ENCODE measurements around the gene VTN. TPM values are rescaled to one million over a fixed set of nuclear protein-coding genes. Genes with fewer than 3 reads are reported as not detected.

Gene VTN
- total and polyA plus RNA-seq, 2 donors (not counting 3 experiments of a cell fraction or from before 2014, with no cell fraction given), result 1.1 TPM; not detected in 1

DNA sequence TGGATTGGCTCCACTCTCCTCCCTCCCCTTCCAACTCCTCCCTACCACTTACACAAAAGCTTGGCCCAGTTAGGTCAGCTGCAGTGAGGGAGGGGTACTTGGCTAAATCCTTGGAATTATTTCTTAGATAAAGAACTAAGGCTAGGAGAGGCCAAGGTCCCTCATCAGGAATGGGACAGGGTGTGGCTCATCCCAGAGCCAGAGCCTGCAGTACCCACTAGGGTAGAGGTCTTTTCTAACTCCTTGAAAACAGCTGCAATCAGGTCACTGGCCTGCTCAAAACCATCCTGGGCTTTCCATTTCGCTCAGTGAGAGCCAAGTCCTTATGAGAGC is 37.8 kb upstream of the VTN start:
- CTCF ChIA-PET, result interaction anchor here (5.1 kb wide), 1 partner anchor 9 kb away, joined by 34 read pairs; no protein-coding TSS in a partner anchor
- Histone ChIP-seq H3K79me2 (ENCODE audit: control insufficient read depth, insufficient read depth, low read length) (no peaks in the 10 kb centered on the region), H3K4me1 (ENCODE audit: control insufficient read depth, extremely low read depth, insufficient read depth, low read length) (peaks cover 3% of the 10 kb centered on the region), H3K27ac (ENCODE audit: insufficient read depth, low read depth, low read length) (no peak overlapping the region), H3K27me3 (ENCODE audit: control insufficient read depth in 2 of 2, insufficient read depth in 2 of 2, low read length in 2 of 2) (peaks cover 11 to 14% of the 10 kb centered on the region in 2 experiments), H3K9me3 (replicated peaks; ENCODE audit: control insufficient read depth, insufficient read depth, low read length) (no peaks in the 10 kb centered on the region), H3K9me1 (replicated peaks; ENCODE audit: control insufficient read depth, extremely low read depth, insufficient read depth, low read length) (no peaks in the 10 kb centered on the region), H3K4me2 (ENCODE audit: insufficient read depth, low read length) (no peak overlapping the region), H3K36me3 (ENCODE audit: control insufficient read depth in 2 of 2, extremely low read depth in 1 of 2, insufficient read depth in 2 of 2, low read length in 2 of 2) (no peaks in the 10 kb centered on the region), H3K4me3 (replicated peaks in 1 of 3; ENCODE audit: insufficient read depth in 1 of 3, low read depth in 1 of 3, low read length in 3 of 3) (no peak overlapping the region), H3K9ac (replicated peaks; ENCODE audit: extremely low read depth, insufficient read depth, low read length) (no peak overlapping the region), H4K20me1 (replicated peaks; ENCODE audit: control insufficient read depth, extremely low read depth, insufficient read depth, low read length) (no peaks in the 10 kb centered on the region), H2AFZ (ENCODE audit: low read depth, low read length) (no peak overlapping the region)
- TF ChIP-seq JUN (IDR thresholded peaks at IDR 0.05; ENCODE audit: borderline replicate concordance, insufficient read depth, insufficient read length, low read depth) (no peak), POLR2AphosphoS5 (IDR thresholded peaks at IDR 0.05; ENCODE audit: insufficient read depth, low read depth, low read length) (no peak), POLR2A (IDR thresholded peaks at IDR 0.05; ENCODE audit: low read depth, low read length) (no peak), EZH2 (IDR thresholded peaks at IDR 0.05; ENCODE audit: borderline replicate concordance, low read depth, low read length, severe bottlenecking) (no peak), FOS (IDR thresholded peaks at IDR 0.05; ENCODE audit: borderline replicate concordance, insufficient read depth, low read length) (no peak)
- TF ChIP-seq, protein P1, sequence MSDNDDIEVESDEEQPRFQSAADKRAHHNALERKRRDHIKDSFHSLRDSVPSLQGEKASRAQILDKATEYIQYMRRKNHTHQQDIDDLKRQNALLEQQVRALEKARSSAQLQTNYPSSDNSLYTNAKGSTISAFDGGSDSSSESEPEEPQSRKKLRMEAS (IDR thresholded peaks at IDR 0.05; ENCODE audit: insufficient read depth, insufficient read length), result no peak
- dilution Hi-C loops (cut with MboI; ENCODE audit: extremely low pct_ligation_motif_present, low sequenced_read_pairs), result no loop called here
- POLR2A ChIA-PET, result no interaction called here
- BruUV-seq (replicated peaks), result no TSS peak
- intact Hi-C loops (cut with micrococcal nuclease), result no loop called here
- FAIRE-seq (no peak), DNase-seq (ENCODE audit: low read depth, low spot score) (no peak)

DNA sequence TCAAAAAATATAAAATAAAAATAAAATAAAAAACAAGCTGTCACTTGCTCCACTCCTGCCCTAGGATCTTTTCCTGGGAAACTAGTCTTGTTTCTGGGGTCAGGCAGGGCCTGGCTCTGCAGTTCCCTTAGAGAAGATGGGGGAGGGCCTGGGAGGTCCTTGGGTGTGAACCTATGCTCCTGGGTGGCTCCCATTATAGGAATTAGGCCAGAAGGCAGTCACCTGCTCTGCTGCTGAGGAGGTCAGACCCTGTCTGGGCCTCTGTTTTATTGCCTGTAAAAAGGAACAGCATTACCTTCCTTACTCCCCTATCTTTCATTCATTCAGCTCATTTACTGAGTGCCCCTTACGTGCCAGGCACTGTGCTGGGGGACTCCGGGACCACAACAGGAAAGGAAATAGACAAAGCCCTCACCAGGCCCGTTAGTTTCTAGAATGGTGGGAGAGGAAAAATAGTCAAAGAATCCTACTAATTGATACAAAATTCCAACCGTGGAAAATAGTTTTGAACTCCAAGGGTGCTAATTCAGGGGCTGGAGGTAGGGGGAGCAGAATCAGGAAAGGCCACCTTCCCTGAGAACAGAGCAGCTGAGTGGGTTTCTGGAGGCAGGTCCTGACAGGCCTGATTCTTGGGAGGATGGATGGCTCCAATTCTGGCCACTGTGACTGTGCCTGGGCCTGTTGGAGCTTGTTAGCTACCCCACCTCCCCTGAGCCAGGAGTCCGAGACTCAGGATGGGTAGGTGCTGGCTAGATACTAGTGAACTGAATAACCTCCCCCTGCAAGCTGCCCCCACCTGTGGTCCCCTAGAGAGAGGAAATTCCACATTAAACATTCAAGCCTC is 37.2 kb upstream of the VTN start:
- no peaks in the 10 kb centered on the region for H4K20me1 ChIP-seq (replicated peaks; ENCODE audit: control insufficient read depth, extremely low read depth, insufficient read depth, low read length)
- no peaks in the 10 kb centered on the region for H3K79me2 ChIP-seq (ENCODE audit: control insufficient read depth, insufficient read depth, low read length)
- peaks cover 11 to 13% of the 10 kb centered on the region in 2 experiments for H3K27me3 ChIP-seq (ENCODE audit: control insufficient read depth in 2 of 2, insufficient read depth in 2 of 2, low read length in 2 of 2)
- H3K9ac ChIP-seq (replicated peaks; ENCODE audit: extremely low read depth, insufficient read depth, low read length), result no peak overlapping the region
- no peak overlapping the region for H3K4me2 ChIP-seq (ENCODE audit: insufficient read depth, low read length)
- intact Hi-C loops (cut with micrococcal nuclease) (no loop called here), dilution Hi-C loops (cut with MboI; ENCODE audit: extremely low pct_ligation_motif_present, low sequenced_read_pairs) (no loop called here)
- no peak overlapping the region for H3K27ac ChIP-seq (ENCODE audit: insufficient read depth, low read depth, low read length)
- H3K4me3 ChIP-seq (replicated peaks in 1 of 3; ENCODE audit: insufficient read depth in 1 of 3, low read depth in 1 of 3, low read length in 3 of 3), result no peak overlapping the region
- TF ChIP-seq, protein P1 (IDR thresholded peaks at IDR 0.05; ENCODE audit: insufficient read depth, insufficient read length), result no peak
- TF ChIP-seq MYC (IDR thresholded peaks at IDR 0.05; ENCODE audit: low read depth, low read length), result no peak
- no TSS peak for BruUV-seq (replicated peaks)
- H3K4me1 ChIP-seq (ENCODE audit: control insufficient read depth, extremely low read depth, insufficient read depth, low read length), result peaks cover 5% of the 10 kb centered on the region
- no peak overlapping the region for H2AFZ ChIP-seq (ENCODE audit: low read depth, low read length)
- POLR2A ChIA-PET, result no interaction called here
- no peaks in the 10 kb centered on the region for H3K36me3 ChIP-seq (ENCODE audit: control insufficient read depth in 2 of 2, extremely low read depth in 1 of 2, insufficient read depth in 2 of 2, low read length in 2 of 2)
- no peaks in the 10 kb centered on the region for H3K9me3 ChIP-seq (replicated peaks; ENCODE audit: control insufficient read depth, insufficient read depth, low read length)
- FAIRE-seq (no peak), DNase-seq (ENCODE audit: low read depth, low spot score) (no peak)
- H3K9me1 ChIP-seq (replicated peaks; ENCODE audit: control insufficient read depth, extremely low read depth, insufficient read depth, low read length), result no peaks in the 10 kb centered on the region
- CTCF ChIA-PET, result interaction anchor here (1.5 to 5.1 kb wide), 2 partner anchors 9 to 13 kb away, joined by 3 to 34 read pairs; no protein-coding TSS in a partner anchor

All from endothelial cell of umbilical vein (primary cell).